GM18519 (cell line): ENCODE measurements around the gene SLC10A3.
"Not testable (repeated sequence)": the region's sequence is repeated elsewhere in the genome, so short reads cannot be mapped to it uniquely, and the experiment has no call there.

ENCODE experiments used
- ATAC-seq: cut with Tn5 transposase; IDR thresholded peaks from one replicate; pipeline ENCODE4 v1.9.1; 2021; ENCODE audit warnings: mild to moderate bottlenecking, moderate library complexity; ENCODE audit not compliant: unreplicated experiment, low FRiP score

The SLC10A3 gene

DNA sequence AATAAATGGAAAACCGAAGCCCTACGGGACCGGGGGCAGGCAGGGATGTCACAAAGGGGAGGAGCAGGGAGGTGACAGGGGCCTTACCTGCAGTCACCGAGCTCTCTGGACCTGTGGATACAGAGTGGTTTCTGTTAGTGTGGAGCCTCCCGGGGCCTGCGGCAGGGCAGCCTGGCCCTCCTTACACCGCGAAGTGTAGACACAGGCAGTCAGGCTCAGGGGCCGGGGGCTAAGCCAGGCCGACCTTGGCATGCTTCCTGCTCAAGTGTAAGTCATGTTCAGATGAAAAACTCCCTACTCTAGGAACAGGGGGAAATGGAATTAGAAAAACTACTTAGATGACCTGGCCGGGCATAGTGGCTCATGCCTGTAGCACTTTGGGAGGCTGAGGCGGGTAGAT lies 21.3 kb upstream of the SLC10A3 start:
- ATAC-seq = no peak

DNA sequence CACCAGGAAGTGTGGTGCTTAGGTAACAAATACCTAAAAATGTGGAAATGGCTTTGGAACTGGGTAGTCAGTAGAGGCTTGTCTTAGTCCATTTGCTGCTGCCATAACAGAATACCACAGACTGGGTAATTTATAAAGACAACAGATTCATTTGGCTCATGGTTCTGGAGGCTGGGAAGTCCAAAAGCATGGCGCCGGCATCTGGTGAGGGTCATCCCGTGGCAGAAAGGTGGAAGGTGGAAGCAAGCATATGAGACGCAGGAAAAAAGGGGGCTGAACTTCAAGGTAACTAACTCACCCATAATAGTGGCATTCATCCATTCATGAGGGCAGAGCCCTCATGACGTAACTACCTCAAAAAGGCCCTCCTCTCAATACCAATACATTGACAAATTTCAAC lies 19.0 kb upstream of the SLC10A3 start:
- no peak for ATAC-seq

DNA sequence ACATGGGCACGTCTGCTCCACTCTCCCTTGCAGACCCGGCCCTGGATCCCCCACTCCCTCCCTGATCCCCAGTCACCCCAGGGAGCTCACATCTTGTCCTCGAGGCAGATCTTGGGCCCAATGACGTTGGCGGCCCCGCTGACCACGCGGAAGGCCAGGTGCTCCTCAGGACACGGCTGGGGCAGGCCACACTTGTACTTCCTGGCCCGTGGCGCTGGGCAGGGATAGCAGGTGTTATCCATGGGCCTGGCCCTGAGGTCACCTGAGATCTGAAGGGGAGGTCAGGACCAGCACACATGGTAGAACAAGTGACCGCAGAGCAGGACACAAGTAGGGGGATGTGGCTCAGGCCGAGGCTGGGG lies 17.9 kb upstream of the SLC10A3 start:
- ATAC-seq = no peak

DNA sequence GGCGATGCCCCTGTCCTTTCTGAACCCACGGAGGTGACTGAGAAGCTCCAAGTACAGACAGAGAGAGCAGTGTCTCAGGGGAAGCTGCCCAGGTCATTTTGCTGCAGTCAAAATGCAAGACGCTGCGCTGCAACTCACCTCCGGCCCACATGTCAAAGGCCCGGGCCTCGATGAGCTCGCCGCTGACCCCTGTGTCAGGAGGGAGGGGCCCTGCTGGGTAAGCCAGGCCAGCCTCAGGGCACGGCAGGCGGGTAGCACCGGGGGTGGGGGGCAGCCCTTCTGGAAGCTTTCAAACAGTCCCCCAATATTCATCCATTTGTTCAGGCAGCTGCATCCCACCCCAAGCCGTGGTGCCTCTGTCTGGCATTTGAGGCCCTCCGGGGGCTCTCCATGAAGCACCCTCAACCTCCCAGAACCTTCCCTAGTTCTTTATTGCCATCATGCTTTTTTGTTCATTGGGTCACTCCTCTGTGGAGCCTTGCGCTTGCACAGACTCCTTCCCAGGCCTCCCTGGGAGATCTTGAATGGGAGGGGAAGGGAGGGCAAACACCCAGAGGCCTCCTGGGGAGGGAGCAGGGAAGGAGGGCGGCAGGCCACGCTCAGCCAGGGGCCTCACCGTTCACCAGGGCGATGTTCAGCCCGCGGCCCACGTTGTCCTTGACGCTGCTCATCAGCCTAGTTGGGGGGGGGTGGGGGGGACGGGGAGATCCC lies 17.4 kb upstream of the SLC10A3 start:
- ATAC-seq = no peak

DNA sequence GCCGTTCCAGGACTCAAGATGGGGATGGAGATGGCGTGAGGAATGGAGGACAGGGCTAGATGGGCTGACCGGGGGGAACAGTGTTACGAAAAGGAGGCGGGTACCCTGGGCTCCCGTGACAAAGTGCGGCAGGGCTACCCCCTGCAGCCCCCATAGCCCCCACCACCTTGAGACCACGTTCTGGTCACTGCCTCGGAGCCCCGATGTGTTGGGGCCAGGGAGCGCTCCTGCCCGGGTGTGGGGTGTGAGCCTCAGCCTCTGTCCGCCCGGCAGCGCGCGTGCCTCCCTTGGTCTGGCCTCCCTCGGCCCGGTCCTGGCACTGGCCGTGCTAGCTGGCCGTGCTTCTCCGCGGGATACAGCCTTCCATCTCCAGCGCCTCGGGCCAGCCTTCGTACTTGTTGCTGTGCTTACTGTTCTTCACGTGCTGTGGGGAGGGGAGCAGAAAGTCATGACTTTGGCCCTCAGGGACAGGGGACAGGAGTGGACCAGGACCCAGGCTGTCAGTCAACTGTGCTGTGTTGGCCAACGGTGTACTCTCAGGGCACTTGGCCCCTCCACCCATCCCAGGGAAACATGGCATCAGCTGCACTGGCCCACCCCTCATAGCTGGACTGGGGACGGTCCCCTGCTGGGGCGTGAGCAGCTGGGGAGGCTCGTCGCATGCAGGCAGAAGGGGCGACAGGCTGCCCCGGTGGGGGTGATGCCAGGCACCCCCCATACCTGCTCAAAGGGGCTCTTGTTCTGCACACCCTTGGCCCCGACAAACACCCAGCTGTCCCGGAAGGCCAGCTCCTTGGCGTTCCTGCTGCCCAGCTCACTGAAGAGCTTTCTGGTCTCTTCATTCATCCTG lies 16.3 kb upstream of the SLC10A3 start:
- no peak for ATAC-seq

DNA sequence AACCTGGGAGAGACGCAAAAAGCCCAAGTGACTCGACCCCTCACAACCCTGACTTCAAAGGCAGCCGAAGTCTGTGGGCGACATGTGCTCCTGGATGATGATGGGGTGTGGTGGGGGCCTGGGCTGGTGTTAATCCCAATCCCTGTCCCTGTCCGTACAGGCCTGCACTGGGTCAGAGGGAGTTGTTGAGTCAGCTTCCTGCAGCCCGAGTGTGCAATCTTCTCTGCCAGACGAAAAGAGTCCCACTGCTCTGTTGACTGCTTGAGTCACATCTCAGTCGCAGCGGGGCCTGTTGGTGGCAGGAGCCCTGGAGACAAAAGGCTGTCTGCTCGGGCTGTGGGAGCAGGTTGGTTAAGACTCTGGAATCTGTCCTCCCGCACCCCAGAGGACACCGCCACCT lies 15.3 kb upstream of the SLC10A3 start:
- no peak for ATAC-seq

DNA sequence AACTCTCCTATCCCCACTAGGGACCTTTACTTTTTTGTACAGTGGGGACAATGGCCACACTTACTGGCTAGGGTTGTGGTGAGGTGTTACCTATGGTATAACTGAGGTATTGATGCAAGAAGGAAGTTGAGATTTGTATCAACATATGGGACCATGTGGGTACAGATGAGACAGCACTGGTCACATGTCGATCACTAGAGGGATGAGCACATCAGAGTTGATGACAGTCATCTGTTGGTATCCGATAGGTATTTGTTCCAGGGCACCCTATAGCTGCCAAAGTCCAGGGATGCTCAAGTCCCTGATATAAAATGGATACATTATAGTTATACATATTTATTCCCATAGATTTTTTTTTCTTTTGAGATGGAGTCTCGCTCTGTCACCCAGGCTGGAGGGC lies 12.6 kb upstream of the SLC10A3 start:
- no peak for ATAC-seq

DNA sequence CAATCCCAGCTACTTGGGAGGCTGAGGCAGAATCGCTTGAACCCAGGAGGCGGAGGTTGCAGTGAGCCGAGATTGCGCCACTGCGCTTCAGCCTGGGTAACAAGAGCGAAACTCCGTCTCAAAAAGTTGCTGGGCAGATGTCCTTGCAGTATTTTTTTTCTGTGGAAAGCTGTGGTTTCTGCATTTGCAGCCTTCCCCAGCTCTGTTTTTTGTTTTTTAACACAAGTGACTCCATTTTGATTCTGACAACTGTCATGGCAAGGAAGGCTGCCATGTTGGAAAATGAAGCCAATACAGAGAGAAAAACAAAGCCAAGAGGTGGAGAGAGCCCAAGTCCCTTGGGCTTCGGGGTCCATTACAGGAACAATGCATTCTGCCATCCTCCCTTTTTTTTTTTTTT lies 11.7 kb upstream of the SLC10A3 start:
- no peak for ATAC-seq

DNA sequence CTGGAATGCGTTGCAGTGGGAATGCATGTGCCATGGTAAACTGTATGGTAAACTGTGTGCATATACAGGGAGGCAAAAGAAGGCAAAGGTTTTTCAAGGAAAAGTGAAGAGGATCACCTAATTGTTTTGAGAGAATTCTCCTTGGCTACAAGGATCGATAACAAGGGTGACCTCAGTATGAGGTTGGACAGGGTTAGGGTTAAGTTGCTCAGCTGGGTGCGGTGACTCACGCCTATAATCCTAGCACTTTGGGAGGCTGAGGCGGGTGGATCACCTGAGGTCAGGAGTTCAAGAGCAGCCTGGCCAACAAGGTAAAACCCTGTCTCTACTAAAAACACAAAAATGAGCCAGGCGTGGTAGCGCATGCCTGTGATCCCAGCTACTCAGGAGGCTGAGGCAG lies 11.0 kb upstream of the SLC10A3 start:
- not testable (repeated sequence) for ATAC-seq

DNA sequence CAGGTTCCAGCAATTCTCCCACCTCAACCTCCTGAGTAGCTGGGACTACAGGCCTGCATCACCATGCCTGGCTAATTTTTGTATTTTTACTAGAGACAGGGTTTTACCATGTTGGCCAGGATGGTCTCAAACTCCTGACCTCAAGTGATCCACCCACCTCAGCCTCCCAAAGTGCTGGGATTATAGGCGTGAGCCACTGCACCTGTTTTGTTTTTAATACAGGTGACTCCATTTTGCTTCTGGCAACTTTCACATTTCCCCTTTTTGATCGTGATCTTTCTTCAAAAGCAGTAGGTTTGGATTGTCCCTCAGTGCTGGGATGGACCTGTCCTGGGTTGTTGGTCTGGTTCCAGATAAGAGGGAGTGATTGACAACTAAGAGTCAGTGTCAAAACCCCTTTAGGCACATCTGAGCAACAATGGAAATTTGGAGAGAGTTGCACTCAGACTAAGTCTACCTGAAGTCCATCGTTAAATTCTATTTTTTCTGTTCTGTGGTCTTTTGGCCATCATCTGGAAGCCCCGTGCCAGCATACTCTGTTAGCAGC lies 6.2 kb upstream of the SLC10A3 start:
- ATAC-seq = not testable (repeated sequence)

DNA sequence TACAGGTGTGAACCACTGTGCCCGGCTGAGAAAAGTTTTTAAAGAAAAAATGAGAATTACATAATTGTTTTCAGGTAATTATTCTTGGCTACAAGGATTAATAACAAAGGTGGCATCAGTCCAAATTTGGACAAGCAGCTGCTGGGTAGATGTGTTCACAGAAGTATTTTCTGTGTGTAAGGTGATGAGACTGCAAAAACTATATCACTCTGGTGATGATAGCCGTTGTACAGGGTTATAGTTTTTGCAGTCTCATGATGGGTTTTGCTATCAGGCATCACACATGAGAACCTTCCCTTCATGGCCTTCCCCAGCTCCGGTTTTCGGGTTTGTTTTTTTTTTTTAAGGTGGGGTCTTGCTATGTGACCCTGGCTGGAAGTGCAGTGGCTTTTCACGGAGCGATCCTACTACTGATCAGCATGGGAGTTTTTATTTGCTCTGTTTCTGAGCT lies 5.1 kb upstream of the SLC10A3 start:
- ATAC-seq = no peak

DNA sequence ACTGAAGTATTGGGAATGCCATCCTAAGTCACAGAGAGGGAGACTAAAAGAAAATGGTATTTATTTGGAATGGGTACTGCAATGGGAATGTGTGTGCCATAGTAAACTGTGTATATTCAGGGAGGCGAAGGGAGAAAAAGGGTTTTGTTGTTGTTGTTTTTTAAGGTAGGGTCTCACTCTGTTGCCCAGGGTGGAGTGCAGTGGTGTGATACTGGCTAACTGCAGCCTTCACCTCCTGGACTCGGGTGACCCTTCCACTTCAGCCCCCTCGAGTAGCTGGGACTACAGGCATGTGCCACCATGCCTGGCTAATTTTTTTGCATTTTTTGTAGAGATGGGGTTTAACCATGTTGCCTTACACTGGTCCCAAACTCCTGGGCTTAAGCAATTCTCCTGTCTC lies 4.3 kb upstream of the SLC10A3 start:
- ATAC-seq = no peak

DNA sequence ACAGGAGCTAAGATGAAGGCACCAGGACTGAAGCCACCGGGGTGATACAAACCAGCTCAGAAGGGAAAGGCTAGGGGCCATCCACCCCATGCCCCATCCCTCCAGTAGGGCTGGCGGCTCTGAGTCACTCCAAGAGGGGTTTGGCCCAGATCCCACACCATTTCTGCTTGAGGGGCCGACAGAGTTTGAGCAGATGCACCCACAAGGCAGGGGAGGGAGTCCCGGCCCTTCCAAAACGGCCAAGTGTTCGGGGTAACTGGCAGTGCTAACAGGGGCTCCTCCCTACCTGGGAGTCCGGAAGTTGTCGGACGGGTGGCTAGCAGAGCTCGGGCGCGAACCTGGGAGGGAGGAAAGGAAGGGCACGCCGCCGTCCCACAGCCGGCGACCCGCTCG lies 412 bp downstream of the SLC10A3 start:
- no peak for ATAC-seq

DNA sequence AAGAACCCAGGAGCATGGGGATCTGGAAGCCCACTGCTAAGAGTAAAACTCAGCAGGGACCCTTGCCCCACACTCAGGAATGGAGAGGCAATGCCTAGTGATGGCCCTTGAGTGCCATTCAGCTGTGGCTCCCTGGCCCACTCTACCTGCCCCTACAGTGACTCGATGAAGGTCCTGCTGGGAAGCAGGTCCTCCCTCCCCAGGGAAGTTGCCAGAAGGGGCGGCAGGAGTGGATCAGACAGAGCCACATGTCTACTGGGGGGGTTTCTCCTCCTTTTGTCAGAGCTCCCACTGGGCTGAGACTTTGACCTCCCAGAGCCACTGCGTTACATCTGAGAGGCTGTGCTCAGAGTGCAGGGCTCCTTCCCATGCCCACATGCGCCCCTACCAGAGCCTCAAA lies 1.2 kb downstream of the SLC10A3 start:
- no peak for ATAC-seq

DNA sequence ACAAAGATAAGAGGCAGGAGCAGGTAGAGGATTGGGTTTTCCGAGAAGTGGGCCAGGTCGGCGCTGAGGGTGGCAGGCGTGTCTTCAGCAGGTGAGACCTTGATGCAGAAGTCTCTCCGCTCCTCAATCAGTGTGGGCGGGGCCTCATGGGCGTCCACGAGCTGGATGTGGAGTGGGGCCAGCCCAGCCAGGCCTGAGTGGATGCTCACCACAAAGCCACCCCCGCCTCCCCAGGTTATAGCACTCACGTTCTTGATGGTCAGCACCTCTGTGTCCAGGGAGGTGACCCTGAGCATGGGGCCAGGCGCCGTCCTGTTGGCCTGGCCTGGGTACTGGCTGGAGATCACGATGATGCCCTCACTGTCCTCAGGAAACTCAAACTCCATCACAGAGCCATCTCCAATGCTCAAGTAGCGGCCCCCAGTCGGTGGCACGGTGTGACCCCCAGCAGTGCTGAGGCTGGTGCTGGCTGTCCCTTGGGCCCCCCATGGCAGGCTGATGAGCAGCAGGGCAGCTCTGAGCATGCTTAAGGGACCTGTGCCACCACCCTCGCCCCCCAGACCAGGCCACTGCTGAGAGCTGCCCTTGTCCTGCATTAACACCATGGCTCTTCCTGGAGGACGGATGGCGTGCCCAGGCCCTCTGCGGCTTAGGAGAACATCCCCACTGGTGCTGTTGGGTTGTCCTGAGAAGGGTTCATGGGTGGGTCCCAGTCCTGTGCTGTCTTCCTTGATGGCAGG lies 1.9 kb downstream of the SLC10A3 start:
- no peak for ATAC-seq

DNA sequence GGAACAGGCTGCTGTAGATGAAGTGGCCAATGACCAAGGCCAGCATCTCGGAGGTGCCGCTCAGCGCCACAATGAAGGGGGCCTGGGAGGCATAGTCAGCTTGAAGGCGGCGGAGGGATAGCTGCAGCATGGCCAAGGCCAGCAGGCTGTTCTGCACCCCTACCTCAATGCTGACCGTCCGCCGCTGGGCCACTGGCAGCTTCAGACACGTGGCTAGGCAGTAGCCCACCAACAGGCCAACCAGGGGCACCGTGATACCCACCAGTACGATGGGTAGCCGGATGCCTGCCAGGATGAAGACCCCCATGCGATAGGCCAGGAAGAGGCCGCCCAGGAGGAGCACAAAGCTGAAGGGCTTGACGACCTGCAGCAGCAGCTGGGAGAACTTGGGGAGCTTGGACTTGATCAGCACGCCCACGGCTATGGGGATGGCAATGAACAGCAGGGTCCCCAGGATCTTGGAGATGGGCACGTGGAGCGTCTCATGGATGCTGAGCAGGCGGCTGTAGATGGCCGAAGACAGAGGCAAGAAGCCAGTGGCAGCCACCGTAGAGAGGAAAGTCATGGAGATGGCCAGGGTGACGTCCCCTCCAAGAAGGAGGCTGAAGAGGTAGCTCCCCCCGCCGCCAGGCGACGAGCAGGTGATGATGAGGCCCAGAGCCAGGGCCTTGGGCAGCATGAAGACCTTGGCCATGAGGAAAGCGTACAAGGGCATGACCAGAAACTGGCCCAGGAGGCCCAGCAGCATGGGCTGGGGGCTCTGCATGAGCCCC lies 2.7 kb downstream of the SLC10A3 start:
- no peak for ATAC-seq

DNA sequence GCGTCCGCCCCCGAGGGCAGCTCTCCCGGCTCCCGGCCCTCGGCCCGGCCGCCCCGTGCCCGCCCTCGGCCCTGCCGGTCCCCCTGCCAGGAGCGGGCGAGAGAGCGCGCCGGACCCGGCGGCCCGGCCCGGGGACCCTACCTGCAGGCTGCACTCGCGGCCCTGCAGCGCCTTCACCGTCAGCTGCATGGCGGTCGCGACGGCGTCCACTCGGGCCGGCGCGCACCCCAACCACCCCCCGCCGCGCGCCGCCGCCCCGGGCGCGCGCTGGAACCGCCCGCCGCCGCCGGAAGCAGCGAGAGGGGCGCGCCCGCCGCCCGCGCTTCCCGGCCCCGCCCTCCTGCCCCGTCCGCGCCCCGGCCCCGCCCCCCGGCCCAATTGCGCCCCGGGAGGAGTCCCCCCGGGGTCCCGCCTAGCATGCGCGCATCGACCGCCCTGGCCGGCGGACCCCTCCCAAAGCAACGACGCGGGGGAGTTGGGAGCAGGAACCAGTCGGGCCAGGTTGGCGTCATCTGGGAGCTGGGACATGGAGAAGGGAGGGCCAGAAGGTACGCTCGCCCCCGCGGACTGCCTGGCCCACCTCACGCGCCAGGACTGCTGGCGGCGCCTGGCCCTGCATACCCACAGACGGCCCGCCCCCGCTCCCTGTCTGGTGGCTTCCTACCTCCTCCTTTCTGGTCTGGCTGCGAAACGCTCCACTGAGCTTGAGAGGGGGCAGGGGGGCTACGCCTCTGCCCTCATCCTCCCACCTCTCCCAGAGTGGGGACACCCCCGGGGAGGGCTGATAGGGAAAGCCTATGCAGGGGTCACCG lies 3.8 kb downstream of the SLC10A3 start, which contains the start of gene UBL4A:
Gene UBL4A (minus strand): TSS at position 220 of the 812 bp plus-strand sequence. CDS start 31 bp downstream, at position 189.
- no peak for ATAC-seq

DNA sequence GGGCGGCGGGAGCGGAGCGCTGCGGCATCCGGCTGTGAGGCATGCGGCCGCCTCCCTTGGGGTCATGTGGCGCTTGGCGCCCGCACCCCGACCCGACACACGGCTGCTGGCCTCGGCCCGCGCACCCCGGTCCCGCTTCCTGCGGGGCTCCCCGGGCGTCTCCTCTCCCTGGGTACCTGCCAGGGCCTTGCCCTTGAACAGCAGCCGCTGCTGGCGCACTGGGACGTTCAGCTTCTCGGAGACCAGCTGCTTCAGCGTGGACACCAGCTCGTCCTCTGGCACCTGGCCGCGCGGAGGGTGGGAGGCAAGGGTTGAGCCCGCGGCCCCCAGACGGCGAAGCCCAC lies 4.4 kb downstream of the SLC10A3 start:
- no peak for ATAC-seq
